ENCODE measurements around the gene SYCE3. TPM values are rescaled to one million over a fixed set of nuclear protein-coding genes. Genes with fewer than 3 reads are reported as not detected.

SYCE3 gene
- total RNA-seq, 1 experiment from 2014 or later = not detected

GRCh38 chr22:50503475-50504145 lies 59.1 kb downstream of the SYCE3 start:
- Mint-ChIP-seq H3K27ac (ENCODE audit: unreplicated experiment) (no peak overlapping the region), H3K36me3 (ENCODE audit: insufficient read depth, unreplicated experiment) (peaks cover 35% of the 10 kb centered on the region), H3K27me3 (ENCODE audit: unreplicated experiment) (no peaks in the 10 kb centered on the region), H3K4me3 (ENCODE audit: low read depth, unreplicated experiment) (no peak overlapping the region), H3K4me1 (ENCODE audit: low read depth, unreplicated experiment) (peaks cover 8% of the 10 kb centered on the region), H3K9me3 (ENCODE audit: low read depth, unreplicated experiment) (no peaks in the 10 kb centered on the region)
- peak; percentile 45 for TF ChIP-seq CTCF (IDR thresholded peaks at IDR 0.05; ENCODE audit: unreplicated experiment)
- CTCF ChIA-PET = interaction anchor here (0.6 kb wide), 3 partner anchors 34 to 355 kb away, joined by 3 to 4 read pairs (median 4); no protein-coding TSS in a partner anchor
- DNase-seq = no peak
- intact Hi-C loops (cut with micrococcal nuclease; ENCODE audit: unreplicated experiment) = no loop called here
- BruUV-seq (replicated peaks) = no TSS peak

- no peak overlapping the region for H3K27ac Mint-ChIP-seq (ENCODE audit: unreplicated experiment)
- intact Hi-C loops (cut with micrococcal nuclease; ENCODE audit: unreplicated experiment) = no loop called here
- TSS peak; percentile 30 for BruUV-seq (replicated peaks)
- peaks cover 13% of the 10 kb centered on the region for H3K4me1 Mint-ChIP-seq (ENCODE audit: low read depth, unreplicated experiment)
- H3K4me3 Mint-ChIP-seq (ENCODE audit: low read depth, unreplicated experiment) = no peak overlapping the region
- CTCF ChIA-PET = interaction anchor here (1.4 kb wide), 1 partner anchor 43 kb away, joined by 4 read pairs; no protein-coding TSS in a partner anchor
- no peak for DNase-seq
- H3K9me3 Mint-ChIP-seq (ENCODE audit: low read depth, unreplicated experiment) = no peaks in the 10 kb centered on the region
- no peaks in the 10 kb centered on the region for H3K27me3 Mint-ChIP-seq (ENCODE audit: unreplicated experiment)
- H3K36me3 Mint-ChIP-seq (ENCODE audit: insufficient read depth, unreplicated experiment) = peaks cover 28% of the 10 kb centered on the region
- TF ChIP-seq CTCF (IDR thresholded peaks at IDR 0.05; ENCODE audit: unreplicated experiment) = no peak
These were observed 59.9 kb downstream of the SYCE3 start for GRCh38 chr22:50502628-50503474.

DNA sequence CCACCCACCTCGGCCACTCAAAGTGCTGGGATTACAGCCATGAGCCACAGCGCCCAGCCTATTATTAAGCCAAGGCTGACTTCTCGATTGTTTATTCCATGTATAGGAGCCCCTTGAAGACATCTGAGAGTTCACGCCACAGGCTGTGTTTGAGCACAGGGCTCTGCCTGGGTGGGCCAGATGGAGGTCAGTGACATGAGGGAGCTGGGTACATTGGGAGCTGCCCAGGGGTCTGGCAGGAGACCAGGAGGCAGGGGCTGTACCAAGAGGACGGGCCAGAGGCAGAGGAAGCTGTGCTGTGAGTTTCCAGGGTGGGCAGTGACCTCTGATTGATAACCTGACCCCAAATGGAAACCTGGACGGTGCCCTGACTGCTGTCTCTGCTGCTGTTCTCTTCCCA lies 60.6 kb downstream of the SYCE3 start:
- Mint-ChIP-seq H3K4me1 (ENCODE audit: low read depth, unreplicated experiment) (peaks cover 20% of the 10 kb centered on the region), H3K36me3 (ENCODE audit: insufficient read depth, unreplicated experiment) (peaks cover 22% of the 10 kb centered on the region), H3K4me3 (ENCODE audit: low read depth, unreplicated experiment) (no peak overlapping the region), H3K9me3 (ENCODE audit: low read depth, unreplicated experiment) (no peaks in the 10 kb centered on the region), H3K27me3 (ENCODE audit: unreplicated experiment) (no peaks in the 10 kb centered on the region), H3K27ac (ENCODE audit: unreplicated experiment) (no peak overlapping the region)
- intact Hi-C loops (cut with micrococcal nuclease; ENCODE audit: unreplicated experiment) = no loop called here
- TF ChIP-seq CTCF (IDR thresholded peaks at IDR 0.05; ENCODE audit: unreplicated experiment) = no peak
- BruUV-seq (replicated peaks) = no TSS peak
- DNase-seq = no peak
- CTCF ChIA-PET = interaction anchor here (0.7 to 1.4 kb wide), 2 partner anchors 23 to 43 kb away, joined by 4 read pairs; no protein-coding TSS in a partner anchor

Other genes starting within 250 kb of the SYCE3 start
- gene DENND6B, start 235.9 kb downstream of the SYCE3 start, total RNA-seq (2022) = 13.2 and 19.0 TPM in 2 replicates
- 47.1 and 50.0 TPM in 2 replicates for gene PPP6R2, start 219.6 kb downstream of the SYCE3 start, total RNA-seq (2022)
- gene SBF1, start 87.9 kb downstream of the SYCE3 start, total RNA-seq (2022) = 102 and 104 TPM in 2 replicates
- 10.2 and 13.6 TPM in 2 replicates for gene ADM2, start 81.4 kb downstream of the SYCE3 start, total RNA-seq (2022)
- 0.45 TPM in 1 of 2 replicates, not detected in the other for gene MIOX, start 76.1 kb downstream of the SYCE3 start, total RNA-seq (2022)
- gene LMF2, start 55.2 kb downstream of the SYCE3 start, total RNA-seq (2022) = 85.2 and 87.1 TPM in 2 replicates
- gene NCAPH2, start 54.7 kb downstream of the SYCE3 start, total RNA-seq (2022) = 73.2 and 92.0 TPM in 2 replicates
- 3.6 and 5.3 TPM in 2 replicates for gene SCO2, start 37.3 kb downstream of the SYCE3 start, total RNA-seq (2022)
- gene TYMP, start 32.9 kb downstream of the SYCE3 start, total RNA-seq (2022) = 44.1 and 62.2 TPM in 2 replicates
- 1.6 and 3.0 TPM in 2 replicates for gene KLHDC7B, start 17.0 kb downstream of the SYCE3 start, total RNA-seq (2022)
- gene CPT1B, start 15.5 kb upstream of the SYCE3 start, total RNA-seq (2022) = 72.6 and 77.0 TPM in 2 replicates
- gene CHKB, start 19.9 kb upstream of the SYCE3 start, total RNA-seq (2022) = 80.9 and 83.2 TPM in 2 replicates
- gene MAPK8IP2, start 37.9 kb upstream of the SYCE3 start, total RNA-seq (2022) = 2.9 and 3.1 TPM in 2 replicates
- gene ARSA, start 65.2 kb upstream of the SYCE3 start, total RNA-seq (2022) = 39.4 and 40.2 TPM in 2 replicates
- 2.1 and 2.5 TPM in 2 replicates for gene SHANK3, start 109.9 kb upstream of the SYCE3 start, total RNA-seq (2022)
- gene ACR, start 175.3 kb upstream of the SYCE3 start, total RNA-seq (2022) = not detected in 2 replicates
- gene RABL2B, start 220.7 kb upstream of the SYCE3 start, total RNA-seq (2022) = 38.4 and 39.9 TPM in 2 replicates

Data from Calu3 (cell line).